ENCODE data around the gene NMBR.

DNA sequence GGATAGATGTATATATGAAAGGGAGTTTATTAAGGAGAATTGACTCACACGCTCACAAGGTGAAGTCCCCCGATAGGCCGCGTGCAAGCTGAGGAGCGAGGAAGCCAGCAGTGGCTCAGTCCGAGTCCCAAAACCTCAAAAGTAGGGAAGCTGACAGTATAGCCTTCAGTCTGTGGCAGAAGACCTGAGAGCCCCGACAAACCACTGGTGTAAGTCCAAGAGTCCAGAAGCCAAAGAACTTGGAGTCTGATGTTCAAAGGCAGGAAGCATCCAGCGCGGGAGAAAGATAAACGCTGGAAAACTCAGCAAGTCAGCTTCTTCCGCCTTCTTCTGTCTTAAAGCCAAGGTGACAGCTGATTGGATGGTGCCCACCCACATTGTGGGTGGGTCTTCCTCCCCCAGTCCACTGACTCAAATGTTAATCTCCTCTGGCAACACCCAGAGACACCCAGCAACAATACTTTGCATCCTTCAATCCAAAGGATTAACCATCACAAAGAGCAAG is 116.8 kb downstream of the NMBR start:
- TF ChIP-seq POLR2AphosphoS5 (IDR thresholded peaks at IDR 0.05; ENCODE audit: low read depth, low read length): no peak
- 0 out of 2 replicates have a peak, but pooled peaks have one; percentile 38 for TF ChIP-seq POLR2A (IDR thresholded peaks at IDR 0.05; ENCODE audit: low read depth, low read length)
- TF ChIP-seq TAF1 (IDR thresholded peaks at IDR 0.05; ENCODE audit: borderline replicate concordance, low read depth, low read length): no peak

All from GM12892 (cell line).